Trophoblast cell (in vitro differentiated cells and primary cell): ENCODE data around the gene KICS2.

ENCODE experiments used
- DNase-seq, 2 donors: peaks; one replicate each; pipeline ENCODE4 v3.0.0-alpha.2; 2016
- H2AFZ ChIP-seq: 2 replicates; pipeline ENCODE4 v1.6.1; 2013; ENCODE audit warnings: low read length, moderate library complexity, mild to moderate bottlenecking; ENCODE audit not compliant: insufficient read depth, poor library complexity
- H2AK5ac ChIP-seq: 2 replicates; pipeline ENCODE4 v1.6.1; 2013; ENCODE audit warnings: mild to moderate bottlenecking, low read length
- H2BK120ac ChIP-seq: 2 replicates; pipeline ENCODE4 v1.6.1; 2013; ENCODE audit warnings: low read length, mild to moderate bottlenecking, moderate library complexity; ENCODE audit not compliant: insufficient read depth, poor library complexity
- H2BK12ac ChIP-seq: 2 replicates; pipeline ENCODE4 v1.6.1; 2013; ENCODE audit warnings: mild to moderate bottlenecking, low read length, moderate library complexity
- H2BK5ac ChIP-seq: 2 replicates; pipeline ENCODE4 v1.6.1; 2013; ENCODE audit warnings: low read length, low read depth, moderate library complexity, mild to moderate bottlenecking; ENCODE audit not compliant: poor library complexity
- H3K14ac ChIP-seq: 2 replicates; pipeline ENCODE4 v1.6.1; 2013; ENCODE audit warnings: mild to moderate bottlenecking, low read length
- H3K18ac ChIP-seq: 2 replicates; pipeline ENCODE4 v1.6.1; 2013; ENCODE audit warnings: mild to moderate bottlenecking, low read length
- H3K23ac ChIP-seq: 2 replicates; pipeline ENCODE4 v1.6.1; 2013; ENCODE audit warnings: low read length
- H3K27ac ChIP-seq: 2 replicates; pipeline ENCODE4 v1.5.1; 2013; ENCODE audit warnings: low read depth, mild to moderate bottlenecking, inconsistent platforms, low read length, moderate library complexity
- H3K27me3 ChIP-seq: 2 replicates; pipeline ENCODE4 v1.6.1; 2013; ENCODE audit warnings: inconsistent platforms, mild to moderate bottlenecking, low read length, moderate library complexity; ENCODE audit not compliant: insufficient read depth
- H3K36me3 ChIP-seq, 2 experiments: 1 replicate in 1 of 2; 2 replicates in 1 of 2; pipeline ENCODE4 v1.6.1; 2013; ENCODE audit warnings: low read length in 2 of 2, mild to moderate bottlenecking in 2 of 2, moderate library complexity in 1 of 2; ENCODE audit not compliant: insufficient read depth in 2 of 2, control insufficient read depth in 1 of 2
- H3K4ac ChIP-seq: 2 replicates; pipeline ENCODE4 v1.6.1; 2013; ENCODE audit warnings: low read depth, mild to moderate bottlenecking, low read length, moderate library complexity
- H3K4me1 ChIP-seq, 2 experiments: 1 replicate in 1 of 2; 2 replicates in 1 of 2; pipeline ENCODE4 v1.6.1; 2013; ENCODE audit warnings: low read length in 2 of 2, mild to moderate bottlenecking in 2 of 2, moderate library complexity in 1 of 2; ENCODE audit not compliant: insufficient read depth in 2 of 2, control insufficient read depth in 1 of 2
- H3K4me2 ChIP-seq: 2 replicates; pipeline ENCODE4 v1.6.1; 2013; ENCODE audit warnings: inconsistent platforms, mild to moderate bottlenecking, low read length, moderate library complexity
- H3K4me3 ChIP-seq: 2 replicates; pipeline ENCODE4 v1.5.1; 2013; ENCODE audit warnings: mild to moderate bottlenecking, low read depth, low read length, inconsistent platforms
- H3K79me1 ChIP-seq: one replicate; pipeline ENCODE4 v1.6.1; 2013; ENCODE audit warnings: low read length
- H3K79me2 ChIP-seq: 2 replicates; pipeline ENCODE4 v1.6.1; 2013; ENCODE audit warnings: low read length, mild to moderate bottlenecking; ENCODE audit not compliant: control insufficient read depth, insufficient read depth, poor library complexity
- H3K9ac ChIP-seq: 2 replicates; pipeline ENCODE4 v1.6.1; 2013; ENCODE audit warnings: mild to moderate bottlenecking, low read length
- H3K9me3 ChIP-seq: 2 replicates; pipeline ENCODE4 v1.6.1; 2013; ENCODE audit warnings: low read depth, mild to moderate bottlenecking, control low read depth, inconsistent platforms, low read length; ENCODE audit not compliant: insufficient read depth
- H4K12ac ChIP-seq: 2 replicates; pipeline ENCODE4 v1.6.1; 2013; ENCODE audit warnings: low read depth, mild to moderate bottlenecking, low read length, moderate library complexity
- H4K8ac ChIP-seq: 2 replicates; pipeline ENCODE4 v1.6.1; 2013; ENCODE audit warnings: low read depth, mild to moderate bottlenecking, low read length, moderate library complexity
- H4K91ac ChIP-seq: one replicate; pipeline ENCODE4 v1.6.1; 2013; ENCODE audit warnings: low read depth, mild to moderate bottlenecking, low read length, moderate library complexity
- WGBS: extraction: QIAGEN DNeasy Blood & Tissue Kit; methylation state at CpG from one replicate; pipeline ENCODE4 v1.1.7; 2013; ENCODE audit warnings: missing lambda C conversion rate; ENCODE audit not compliant: insufficient read length, insufficient coverage; ENCODE audit errors: extremely low coverage; 5-methylcytosine and 5-hydroxymethylcytosine counted together

Gene KICS2

DNA sequence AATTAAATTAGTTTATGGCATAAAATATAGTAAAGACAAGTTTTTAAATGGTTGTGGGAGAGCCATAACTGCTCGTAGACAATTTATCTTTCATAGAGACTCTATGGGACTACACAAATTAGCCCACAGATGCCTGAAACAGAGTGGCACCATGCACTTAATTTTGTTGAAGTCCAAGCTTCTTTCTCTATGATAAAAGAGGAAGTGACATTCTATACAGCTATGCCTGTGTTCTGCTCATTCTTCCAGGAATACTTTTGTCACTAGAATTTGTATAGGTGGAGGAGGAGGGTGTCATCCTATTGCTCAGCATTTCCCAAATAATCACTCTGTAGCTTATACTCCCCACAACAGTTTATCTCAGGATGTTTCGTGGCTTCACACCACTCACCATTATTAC, 43.7 kb upstream of the KICS2 start:
- Histone ChIP-seq H3K4me1 (no peaks in the 10 kb centered on the region), H3K79me1 (no peaks in the 10 kb centered on the region), H3K14ac (no peak overlapping the region), H3K79me2 (no peaks in the 10 kb centered on the region), H2BK120ac (no peak overlapping the region), H3K4me3 (no peak overlapping the region), H2BK12ac (no peak overlapping the region), H3K4me2 (no peak overlapping the region), H3K36me3 (no peaks in the 10 kb centered on the region), H3K27me3 (no peaks in the 10 kb centered on the region), H4K91ac (no peak overlapping the region), H4K8ac (no peak overlapping the region), H2AK5ac (no peak overlapping the region), H3K27ac (no peak overlapping the region), H3K9me3 (no peaks in the 10 kb centered on the region), H3K23ac (no peak overlapping the region), H2BK5ac (no peak overlapping the region), H3K9ac (no peak overlapping the region), H2AFZ (no peak overlapping the region), H4K12ac (no peak overlapping the region), H3K4ac (no peak overlapping the region), H3K18ac (no peak overlapping the region)
- no peak for DNase-seq
- WGBS: no CpG with 5 or more reads among the region's 2 CpGs

DNA sequence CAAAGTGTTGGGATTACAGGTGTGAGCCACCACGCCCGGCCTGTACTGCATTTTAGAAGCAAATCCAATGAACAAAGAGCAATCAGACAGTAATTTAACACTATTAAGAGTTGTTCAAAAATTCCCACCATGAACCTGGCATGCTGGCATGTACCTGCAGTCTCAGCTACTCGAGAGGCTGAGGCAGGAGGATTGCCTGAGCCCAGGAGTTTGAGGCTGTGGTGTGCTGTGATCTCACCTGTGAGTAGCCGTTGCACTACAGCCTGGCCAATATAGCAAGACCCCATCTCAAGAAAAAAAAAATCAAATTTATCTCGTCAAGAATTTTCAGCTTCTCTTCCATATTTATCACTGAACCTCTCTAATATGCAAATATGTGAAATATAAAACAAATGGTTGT, 39.7 kb upstream of the KICS2 start:
- H3K4me2 ChIP-seq: no peak overlapping the region
- H3K79me2 ChIP-seq: no peaks in the 10 kb centered on the region
- no peak overlapping the region for H3K23ac ChIP-seq
- no peak overlapping the region for H3K14ac ChIP-seq
- no peak overlapping the region for H3K18ac ChIP-seq
- DNase-seq: no peak
- no peaks in the 10 kb centered on the region for H3K9me3 ChIP-seq
- no peak overlapping the region for H2BK12ac ChIP-seq
- no peaks in the 10 kb centered on the region for H3K27me3 ChIP-seq
- no peak overlapping the region for H2BK120ac ChIP-seq
- no peak overlapping the region for H4K12ac ChIP-seq
- no CpG with 5 or more reads among the region's 5 CpGs for WGBS
- H3K4me3 ChIP-seq: no peak overlapping the region
- no peaks in the 10 kb centered on the region for H3K79me1 ChIP-seq
- H2BK5ac ChIP-seq: no peak overlapping the region
- H2AFZ ChIP-seq: no peak overlapping the region
- no peak overlapping the region for H3K4ac ChIP-seq
- no peak overlapping the region for H3K27ac ChIP-seq
- no peak overlapping the region for H3K9ac ChIP-seq
- no peak overlapping the region for H2AK5ac ChIP-seq
- H4K91ac ChIP-seq: no peak overlapping the region
- H4K8ac ChIP-seq: no peak overlapping the region
- no peaks in the 10 kb centered on the region for H3K36me3 ChIP-seq
- no peaks in the 10 kb centered on the region for H3K4me1 ChIP-seq

DNA sequence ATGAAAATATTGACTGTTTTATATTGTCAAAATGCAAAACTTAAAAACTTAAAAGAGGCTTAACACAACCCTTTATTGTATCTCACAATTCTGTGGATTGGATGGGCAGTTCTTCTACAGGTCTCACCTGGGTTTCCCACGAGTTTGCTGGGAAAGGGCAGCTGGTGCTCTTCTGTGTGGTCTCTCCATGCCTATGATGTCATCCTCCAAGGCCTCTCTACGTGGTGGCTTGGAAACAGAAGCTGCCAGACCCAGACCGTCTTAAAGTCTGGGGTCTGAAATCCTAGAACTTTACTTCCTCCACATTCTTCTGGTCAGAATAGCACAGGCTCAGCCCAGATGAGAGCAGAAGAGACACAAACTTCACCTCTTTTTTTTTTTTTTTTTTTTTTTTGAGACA, 36.5 kb upstream of the KICS2 start:
- Histone ChIP-seq H3K79me2 (no peaks in the 10 kb centered on the region), H2BK120ac (no peak overlapping the region), H3K4me1 (no peaks in the 10 kb centered on the region), H2AK5ac (no peak overlapping the region), H3K9ac (no peak overlapping the region), H3K23ac (no peak overlapping the region), H4K91ac (no peak overlapping the region), H3K18ac (no peak overlapping the region), H3K27me3 (no peaks in the 10 kb centered on the region), H4K8ac (no peak overlapping the region), H3K14ac (no peak overlapping the region), H4K12ac (no peak overlapping the region), H3K4me2 (no peak overlapping the region), H2BK12ac (no peak overlapping the region), H3K79me1 (no peaks in the 10 kb centered on the region), H3K36me3 (no peaks in the 10 kb centered on the region), H3K9me3 (no peaks in the 10 kb centered on the region), H3K27ac (no peak overlapping the region), H2BK5ac (no peak overlapping the region), H3K4me3 (no peak overlapping the region), H3K4ac (no peak overlapping the region), H2AFZ (no peak overlapping the region)
- WGBS: no CpG with 5 or more reads among the region's 3 CpGs
- DNase-seq: no peak

DNA sequence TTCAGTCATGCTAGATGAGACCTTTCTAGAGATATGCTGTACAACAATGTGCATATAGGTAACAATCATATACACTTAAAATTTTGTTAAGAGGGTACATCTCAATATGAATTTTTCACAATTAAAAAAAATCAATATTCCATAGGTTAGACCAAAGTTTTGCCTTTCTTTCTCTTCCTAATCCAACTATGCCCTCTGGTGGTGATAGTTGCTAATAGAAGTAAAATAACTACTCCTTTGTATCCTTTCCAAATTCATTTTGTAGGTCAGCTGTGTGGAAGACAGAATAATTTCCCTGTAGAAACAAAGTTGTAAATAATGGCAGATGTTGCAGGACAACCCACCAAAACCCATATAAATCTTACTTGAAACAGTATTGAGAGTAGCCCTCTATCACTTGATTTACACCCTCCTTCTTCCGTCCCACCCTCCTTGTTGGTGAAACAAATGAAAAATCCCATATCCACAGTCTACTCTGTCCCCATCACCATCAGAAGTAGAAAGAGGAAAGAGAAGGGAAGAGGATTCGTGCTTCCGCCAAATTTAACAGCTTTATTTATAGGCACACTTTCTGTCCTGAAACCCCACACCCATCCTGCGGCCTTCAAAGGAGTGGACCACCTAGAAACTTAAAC, 34.2 kb upstream of the KICS2 start:
- no peak overlapping the region for H3K4ac ChIP-seq
- H3K4me2 ChIP-seq: no peak overlapping the region
- no peak overlapping the region for H4K91ac ChIP-seq
- no peak overlapping the region for H3K4me3 ChIP-seq
- H2BK120ac ChIP-seq: no peak overlapping the region
- DNase-seq: peak in 1 of 2 donors; percentile 88
- H3K9ac ChIP-seq: no peak overlapping the region
- no peak overlapping the region for H2BK5ac ChIP-seq
- H3K18ac ChIP-seq: no peak overlapping the region
- no peak overlapping the region for H2AFZ ChIP-seq
- H3K4me1 ChIP-seq: no peaks in the 10 kb centered on the region
- H3K23ac ChIP-seq: no peak overlapping the region
- no peak overlapping the region for H3K27ac ChIP-seq
- H4K8ac ChIP-seq: no peak overlapping the region
- no peaks in the 10 kb centered on the region for H3K9me3 ChIP-seq
- no peaks in the 10 kb centered on the region for H3K79me2 ChIP-seq
- no peaks in the 10 kb centered on the region for H3K36me3 ChIP-seq
- no peak overlapping the region for H4K12ac ChIP-seq
- H3K27me3 ChIP-seq: no peaks in the 10 kb centered on the region
- no peak overlapping the region for H2BK12ac ChIP-seq
- H2AK5ac ChIP-seq: no peak overlapping the region
- H3K79me1 ChIP-seq: no peaks in the 10 kb centered on the region
- H3K14ac ChIP-seq: no peak overlapping the region
- no CpG with 5 or more reads among the region's 4 CpGs for WGBS
